Measurements from ENCODE around the gene RAD18.

Gene RAD18

DNA sequence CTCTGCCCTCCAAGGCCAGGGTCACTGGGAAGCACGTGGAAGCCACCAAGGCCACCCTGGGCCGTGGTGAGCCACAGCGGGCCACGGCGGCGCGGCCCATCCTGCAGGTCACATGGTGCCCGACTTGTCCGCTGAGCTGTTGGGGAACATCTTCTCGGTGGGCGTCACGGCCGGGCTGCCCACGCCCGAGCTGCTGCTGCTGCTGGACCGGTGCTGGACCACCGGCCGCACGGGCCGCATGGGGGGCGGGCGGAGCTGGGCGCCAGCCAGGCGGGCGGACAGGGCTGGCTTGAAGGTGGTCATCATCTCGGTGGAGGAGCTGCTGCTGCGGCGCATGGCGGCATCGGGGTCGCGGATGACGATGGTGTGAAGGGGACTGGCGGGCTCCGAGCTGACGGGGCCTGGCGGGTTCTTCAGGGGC is 22.1 kb upstream of the RAD18 start:
- DNase-seq (ENCODE audit: low spot score), result no peak

DNA sequence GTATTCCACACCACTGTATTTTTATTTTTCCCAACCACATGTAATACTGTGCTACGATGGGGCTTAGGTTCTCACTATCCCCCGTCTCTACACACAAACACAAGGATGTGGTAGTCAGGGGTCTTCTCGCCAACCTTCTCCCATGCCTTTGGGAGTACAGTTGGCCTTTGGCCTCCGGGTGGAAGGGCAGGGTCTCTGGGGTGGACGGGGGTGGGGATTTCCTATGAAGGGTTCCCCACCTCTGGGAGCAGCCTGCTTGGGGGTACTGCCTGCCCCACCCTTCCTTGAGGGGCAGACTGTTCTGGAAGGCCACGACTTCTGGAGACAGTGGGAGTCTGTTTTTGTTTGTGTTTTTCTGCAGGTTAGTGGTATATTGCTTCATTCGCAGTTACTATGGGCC is 21.3 kb upstream of the RAD18 start:
- no peak for DNase-seq (ENCODE audit: low spot score)

DNA sequence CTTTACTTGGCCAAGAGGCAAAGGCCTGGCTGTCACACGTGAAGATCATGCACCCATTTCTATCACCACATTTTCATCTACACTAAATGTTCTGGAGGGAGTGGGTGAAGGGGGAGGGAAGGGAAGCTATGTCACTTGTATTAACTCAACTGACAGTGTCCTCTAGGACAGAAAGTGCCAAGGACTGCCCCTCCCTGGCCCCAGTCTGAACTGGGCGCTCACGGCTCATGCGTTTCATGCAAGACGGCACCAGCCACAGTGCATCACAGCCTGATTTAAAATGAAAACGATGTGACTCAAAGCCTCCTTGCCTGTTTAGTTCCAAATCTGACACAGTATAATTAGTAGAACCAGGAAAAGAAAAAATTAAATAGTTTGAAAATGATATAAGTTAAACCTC is 20.8 kb upstream of the RAD18 start:
- DNase-seq (ENCODE audit: low spot score), result no peak

DNA sequence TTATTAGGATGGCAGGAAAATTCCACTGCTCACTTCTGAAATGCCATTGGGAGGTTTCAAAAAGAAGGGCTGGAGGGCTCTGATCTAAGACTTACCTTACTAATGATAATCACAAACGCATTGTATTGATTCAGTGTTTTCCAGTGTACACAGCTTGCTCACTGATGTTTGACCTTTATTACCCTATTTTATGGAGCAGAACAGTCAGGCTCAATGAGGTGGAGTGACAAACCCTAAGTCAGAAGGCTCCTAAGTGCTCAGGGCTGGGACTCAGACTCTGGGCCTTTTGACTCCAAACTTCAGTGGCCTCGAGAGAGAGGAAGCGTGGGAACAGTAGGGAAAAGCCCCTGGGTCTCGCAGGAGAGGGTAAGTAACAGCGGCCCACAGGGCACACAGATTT is 20.3 kb upstream of the RAD18 start:
- DNase-seq (ENCODE audit: low spot score), result no peak

DNA sequence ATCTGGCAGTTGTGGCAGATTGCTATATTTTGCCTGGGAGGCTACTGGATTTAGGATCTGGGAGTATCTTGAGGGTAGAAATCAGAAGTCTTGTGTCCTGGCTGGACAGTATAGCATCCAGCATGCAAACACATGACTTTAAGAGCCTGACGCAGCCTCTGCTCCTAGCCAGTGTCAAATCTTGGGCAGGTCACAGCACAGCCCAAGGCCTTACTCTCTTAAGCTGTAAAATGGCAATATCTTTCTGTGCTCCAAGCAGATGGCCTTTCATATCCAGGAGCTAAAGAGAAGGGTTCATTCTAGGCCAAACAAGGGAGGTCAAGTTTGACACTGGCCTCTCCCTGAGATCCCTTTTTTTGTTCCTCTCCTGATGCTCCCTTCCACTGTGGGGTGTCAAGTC is 19.8 kb upstream of the RAD18 start:
- no peak for DNase-seq (ENCODE audit: low spot score)

DNA sequence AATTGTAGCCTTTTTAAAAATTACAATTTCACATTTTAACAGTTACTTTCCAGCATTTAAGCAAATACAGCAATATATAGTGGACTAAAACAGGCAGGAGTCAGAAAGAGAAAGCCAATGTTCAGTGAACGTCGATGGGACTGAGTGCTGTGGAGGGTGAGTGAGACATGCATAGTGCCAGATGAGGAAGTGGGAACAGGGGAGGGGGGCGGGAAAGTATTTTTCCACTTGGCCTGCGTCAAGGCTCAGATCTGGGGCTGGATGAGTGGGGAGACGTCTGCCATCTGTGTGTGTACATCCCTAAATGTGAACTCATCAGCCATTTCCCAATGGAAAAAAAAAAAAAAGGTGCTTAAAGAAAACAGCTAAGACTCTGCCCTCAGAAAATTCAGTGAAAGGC is 19.2 kb upstream of the RAD18 start:
- no peak for DNase-seq (ENCODE audit: low spot score)

DNA sequence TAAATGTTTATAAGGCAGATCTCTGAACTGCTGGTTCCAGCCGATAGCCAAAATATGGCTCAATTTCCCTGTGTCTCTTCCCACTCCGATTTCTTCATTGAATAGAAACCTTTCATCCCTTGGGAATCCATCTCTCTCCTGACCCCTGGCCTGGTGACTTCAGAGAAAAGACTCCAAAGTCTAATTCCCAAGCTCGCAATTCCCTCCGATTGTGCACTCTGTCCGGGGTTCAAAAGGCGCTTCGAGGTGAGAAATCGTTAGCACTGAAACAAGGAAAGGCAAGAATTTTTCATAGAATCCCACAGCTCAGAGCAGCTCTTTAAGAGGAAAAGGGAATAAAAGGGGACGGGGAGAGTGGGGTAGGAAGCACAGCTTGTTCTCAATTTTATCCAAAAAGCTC is 18.4 kb upstream of the RAD18 start:
- no peak for DNase-seq (ENCODE audit: low spot score)

DNA sequence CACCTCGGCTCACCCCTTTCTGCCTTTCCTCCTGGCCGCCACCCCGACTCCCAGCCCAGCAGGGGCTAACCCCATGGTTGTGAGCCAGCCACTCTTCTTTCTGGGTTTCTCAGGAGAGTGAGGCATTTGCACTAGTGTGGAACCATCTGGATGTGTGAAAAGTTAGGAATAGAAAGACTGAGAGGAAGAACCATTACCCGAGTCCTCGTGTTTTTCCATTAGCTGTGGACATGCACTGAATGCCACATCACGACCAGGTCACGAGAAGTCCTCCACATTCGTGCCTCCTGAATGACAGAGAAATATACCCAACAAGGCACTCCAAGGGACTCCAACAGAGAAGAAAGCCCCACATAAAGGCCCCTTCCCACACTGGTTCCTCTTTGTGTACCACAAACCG is 18.0 kb upstream of the RAD18 start:
- no peak for DNase-seq (ENCODE audit: low spot score)

DNA sequence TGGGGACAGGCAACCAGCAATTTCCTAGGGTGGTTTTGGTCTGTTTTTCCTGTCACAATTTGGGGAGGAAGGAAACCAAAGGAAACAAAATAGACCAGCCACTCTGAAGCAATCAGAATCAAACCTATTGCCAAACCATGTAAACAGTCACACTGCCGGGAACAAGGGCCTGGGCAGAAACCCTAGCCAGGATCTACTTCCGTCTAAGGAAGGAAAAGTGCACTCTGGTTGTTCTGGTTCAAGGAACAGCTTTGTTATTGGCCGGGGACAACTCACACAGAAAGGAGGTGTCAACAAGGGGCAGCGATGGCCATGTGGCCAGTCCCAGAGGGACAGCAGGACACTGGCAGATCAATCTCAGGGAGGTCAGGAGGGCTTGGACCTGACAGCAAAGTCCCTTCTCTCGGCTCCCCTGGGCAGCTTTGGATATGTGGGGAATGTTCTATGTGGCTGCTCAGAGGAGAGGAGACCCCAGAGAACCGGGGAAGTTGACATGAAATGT is 17.5 kb upstream of the RAD18 start:
- no peak for DNase-seq (ENCODE audit: low spot score)

DNA sequence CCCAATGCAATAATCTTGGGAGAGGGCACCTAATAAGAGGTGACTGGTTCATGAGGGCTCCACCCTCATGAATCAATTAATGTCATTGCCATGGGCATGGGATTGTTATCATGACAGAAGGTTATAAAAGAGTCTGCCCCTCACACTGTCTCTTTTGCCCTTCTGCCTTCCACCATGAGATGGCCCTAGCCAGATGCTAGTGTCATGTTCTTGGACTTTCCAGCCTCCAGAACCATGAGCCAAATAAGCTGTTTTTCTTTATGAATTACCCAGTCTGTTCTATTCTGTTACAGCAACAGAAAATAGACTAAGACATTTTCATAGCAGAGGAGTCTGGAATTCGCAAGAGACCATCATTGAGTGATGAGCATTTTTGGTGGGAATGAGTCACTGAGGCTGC is 16.0 kb upstream of the RAD18 start:
- DNase-seq (ENCODE audit: low spot score), result no peak

DNA sequence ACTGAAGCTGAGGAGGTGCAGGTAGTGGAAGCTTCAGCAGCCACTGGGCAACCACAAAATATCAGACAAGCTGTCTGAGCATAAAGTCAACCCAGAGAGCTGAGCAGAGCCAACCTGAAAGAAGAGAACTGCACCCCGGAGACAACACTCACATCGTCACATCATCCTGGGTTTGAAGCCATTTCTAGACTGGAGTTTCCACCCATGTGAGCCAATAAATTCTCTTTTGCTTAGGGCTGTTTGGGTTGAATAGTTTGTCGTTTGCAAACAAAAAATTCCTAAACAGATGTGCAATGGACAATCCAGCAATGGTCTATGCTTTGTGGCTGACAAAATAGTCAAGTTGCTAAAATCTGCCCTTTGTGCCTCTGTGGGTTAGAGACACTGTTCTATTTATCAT is 15.3 kb upstream of the RAD18 start:
- DNase-seq (ENCODE audit: low spot score), result no peak

DNA sequence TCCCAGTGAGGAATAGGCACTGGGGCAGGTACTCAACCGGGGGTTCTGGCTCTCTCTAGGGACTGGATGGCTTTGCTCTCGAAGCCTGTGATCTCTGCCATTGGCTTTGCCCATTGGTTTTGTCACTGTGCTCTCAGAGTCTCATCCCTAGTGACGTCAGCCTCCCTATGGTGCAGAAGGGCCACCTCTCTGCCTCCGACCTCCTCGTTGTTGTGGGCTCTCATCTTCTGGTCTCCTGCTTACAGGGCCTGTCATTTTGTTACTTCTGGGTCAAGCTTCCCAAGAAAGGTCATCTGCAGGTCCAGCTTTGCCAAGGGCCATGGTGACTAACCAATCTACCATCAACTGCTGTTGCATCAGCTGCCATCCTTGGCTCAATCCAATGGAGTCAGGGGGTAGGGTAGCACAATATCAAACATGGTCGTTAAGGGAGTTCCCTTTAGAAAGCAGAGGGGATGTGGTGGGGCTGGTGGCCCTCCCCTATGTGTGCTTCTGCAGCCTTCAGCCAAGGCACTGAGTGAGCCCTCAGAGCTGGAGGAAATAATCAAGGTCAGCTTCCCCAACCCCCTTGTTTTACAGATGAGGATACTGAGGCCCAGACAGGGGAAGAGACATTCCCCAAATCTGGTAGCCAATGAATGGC is 13.4 kb upstream of the RAD18 start:
- no peak for DNase-seq (ENCODE audit: low spot score)

DNA sequence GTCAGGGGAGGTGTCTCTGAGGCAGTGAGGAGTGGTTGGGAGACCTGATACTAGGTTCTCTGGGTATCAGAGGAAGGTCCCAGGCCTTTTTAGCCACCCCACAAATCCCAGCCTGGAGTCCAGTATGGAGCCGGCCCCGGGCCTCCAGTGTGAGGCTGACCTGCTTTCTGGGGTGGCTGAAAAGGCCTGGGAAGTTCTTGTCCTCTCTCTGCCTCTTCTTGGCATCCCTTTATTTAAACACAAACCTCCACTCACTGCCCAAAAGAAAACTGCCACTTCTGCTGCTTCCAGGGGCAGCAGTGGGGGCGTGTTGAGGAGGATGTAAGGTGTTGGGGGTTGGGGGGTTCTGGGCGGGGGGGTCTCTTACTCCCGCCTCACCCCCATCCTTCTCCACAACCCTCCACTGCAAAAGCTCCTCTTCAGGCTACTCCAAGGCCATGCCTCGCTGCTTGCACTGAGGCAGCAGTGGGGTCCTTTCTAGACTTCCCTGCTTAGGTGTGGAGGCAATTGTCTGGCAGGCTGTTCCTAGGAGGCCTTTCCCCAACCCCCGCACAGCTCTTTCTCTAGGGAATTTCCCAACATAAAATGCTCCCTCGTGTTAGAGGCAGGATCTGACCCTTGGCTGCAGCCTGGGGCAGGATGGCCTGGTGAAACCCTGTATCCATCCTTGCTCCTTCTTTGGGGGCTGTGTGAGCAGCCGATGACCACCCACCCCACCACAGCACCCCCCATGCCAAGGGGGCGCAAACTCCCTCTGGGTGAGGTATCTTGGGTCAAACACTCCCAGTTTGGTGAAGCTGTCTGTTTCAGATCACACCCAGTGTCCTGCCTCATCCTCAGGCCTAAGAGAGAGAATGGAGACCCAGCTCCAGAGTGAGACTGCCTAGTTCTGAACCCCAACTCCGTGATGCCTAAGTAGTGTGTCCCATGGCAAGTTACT is 12.1 kb upstream of the RAD18 start:
- no peak for DNase-seq (ENCODE audit: low spot score)

DNA sequence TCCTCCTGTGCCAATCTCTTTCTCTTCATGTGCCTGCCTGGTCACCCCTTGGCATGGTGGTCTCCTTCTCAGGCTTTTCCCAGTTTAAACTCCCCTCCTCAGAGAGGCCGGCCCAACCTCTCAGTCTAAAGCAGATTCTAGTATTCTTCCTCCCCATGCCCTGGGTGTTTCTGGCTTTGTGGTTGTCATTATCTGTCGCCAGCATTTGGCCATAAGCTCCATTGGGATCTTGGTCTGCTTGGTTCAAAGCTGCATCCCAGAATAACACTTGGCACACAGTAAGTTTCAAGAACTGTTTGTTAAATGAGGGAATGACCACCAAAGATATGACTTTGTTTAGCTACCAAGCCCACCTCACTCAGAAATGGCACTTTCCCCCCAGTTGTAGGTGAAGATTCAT is 11.2 kb upstream of the RAD18 start:
- DNase-seq (ENCODE audit: low spot score), result no peak

DNA sequence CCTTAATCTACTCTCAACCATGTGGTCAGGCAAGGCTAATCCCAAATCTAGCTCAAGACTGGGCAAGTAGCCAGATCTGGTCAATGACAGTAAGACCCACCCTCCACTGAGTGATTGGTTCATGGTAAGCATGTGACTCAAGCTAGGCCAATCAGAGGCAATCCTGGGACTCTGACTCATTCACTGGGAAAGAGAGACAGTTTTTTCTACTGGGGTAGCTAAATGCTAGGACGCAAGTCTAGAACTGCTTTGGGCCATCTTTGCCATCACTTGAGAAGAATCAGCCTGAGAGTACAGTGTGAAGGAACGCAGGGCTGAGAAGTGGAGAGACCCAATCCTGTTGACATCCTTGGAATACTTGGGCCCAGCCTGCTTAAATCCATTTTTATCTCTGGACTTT is 9.4 kb upstream of the RAD18 start:
- DNase-seq (ENCODE audit: low spot score), result peak; percentile 57

DNA sequence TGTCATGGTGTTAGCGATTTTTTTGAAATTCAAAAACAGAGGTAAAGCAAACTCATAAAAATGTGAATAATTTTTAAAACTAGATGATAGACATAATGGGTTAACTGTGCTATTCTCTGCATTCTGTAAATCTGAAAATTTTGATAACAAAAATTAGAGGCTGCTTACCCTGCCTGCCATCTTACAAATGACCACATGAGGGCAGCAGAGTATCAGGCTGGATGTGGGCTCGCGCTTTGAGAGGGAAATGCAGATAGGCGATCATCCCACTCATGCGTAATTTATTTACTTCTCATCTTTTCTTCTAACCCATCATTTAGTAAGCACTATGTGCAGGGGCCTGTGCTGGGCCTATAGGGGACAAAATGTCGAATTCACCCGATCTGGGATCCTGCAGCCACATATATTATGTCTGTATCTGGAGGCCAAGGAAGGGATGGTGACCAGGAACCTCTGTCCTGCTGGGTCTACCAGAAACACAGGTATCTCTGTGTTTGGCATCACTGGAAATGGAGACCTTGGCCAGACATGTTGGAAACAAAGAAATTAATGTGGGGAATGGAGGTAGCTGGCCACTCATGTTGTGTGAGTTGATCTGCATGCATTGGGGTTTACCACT is 7.8 kb upstream of the RAD18 start:
- peak; percentile 69 for DNase-seq (ENCODE audit: low spot score)

DNA sequence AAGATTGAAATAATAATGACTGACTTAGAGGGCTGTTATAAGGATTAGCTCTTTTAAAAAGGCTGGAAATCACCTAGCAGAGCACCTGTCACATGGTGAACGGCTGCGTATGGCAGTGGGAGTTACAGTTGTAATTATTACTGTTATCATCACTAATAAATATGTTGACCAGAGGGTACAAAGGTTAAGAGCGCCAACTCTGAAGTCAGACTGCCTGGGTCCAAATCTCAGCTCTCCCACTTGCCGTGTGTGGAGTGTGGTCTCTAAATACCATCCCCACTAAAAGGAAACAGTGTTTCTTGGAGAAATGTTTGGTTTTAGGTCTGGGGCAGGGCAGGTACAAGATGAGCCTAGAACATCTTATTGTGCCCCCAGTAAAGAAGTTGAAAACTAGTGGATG is 6.0 kb upstream of the RAD18 start:
- no peak for DNase-seq (ENCODE audit: low spot score)

DNA sequence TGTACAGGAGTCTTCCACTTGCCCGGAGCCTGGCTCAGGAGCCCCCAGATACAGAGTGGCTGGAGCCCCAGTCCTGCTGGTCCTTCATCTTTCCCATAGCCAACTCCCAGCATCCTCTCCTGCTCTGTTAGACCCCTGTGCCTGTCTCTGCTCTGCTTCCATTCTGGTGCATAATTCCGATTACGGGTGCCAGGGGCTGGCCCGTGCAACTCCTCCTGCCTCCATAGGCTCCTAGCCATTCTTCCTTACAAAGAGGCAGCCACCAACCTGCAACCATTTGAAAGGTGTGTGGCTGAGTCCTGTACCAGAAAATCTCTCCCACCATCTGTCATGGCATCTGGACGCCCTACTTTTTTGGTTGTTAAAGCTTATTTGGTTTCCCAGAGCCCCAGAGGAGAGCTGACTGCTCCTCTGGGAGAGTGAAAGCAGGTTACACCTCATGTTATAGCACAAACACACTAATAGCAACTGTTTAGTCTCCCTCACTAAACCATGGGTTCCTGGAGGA is 5.2 kb upstream of the RAD18 start:
- DNase-seq (ENCODE audit: low spot score), result no peak

DNA sequence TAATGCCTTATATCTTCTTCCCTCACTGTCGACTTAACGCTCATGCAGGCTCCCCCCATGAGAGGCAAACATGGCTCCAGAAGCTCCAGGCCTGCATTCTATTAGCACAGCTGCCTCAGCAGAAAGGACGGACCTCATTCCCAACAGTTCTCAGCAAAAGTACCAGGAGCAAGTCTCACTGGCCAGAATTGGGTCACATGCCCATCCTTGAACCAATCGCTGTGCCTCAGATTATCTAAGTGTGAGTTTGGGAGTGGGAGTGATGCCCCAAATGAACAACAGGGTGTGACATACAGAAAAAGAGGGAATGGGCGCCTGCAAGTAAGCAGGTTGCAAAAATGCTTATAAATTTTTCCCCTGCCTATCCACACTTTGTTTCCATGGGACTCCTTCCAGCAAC is 4.3 kb upstream of the RAD18 start:
- DNase-seq (ENCODE audit: low spot score), result no peak

DNA sequence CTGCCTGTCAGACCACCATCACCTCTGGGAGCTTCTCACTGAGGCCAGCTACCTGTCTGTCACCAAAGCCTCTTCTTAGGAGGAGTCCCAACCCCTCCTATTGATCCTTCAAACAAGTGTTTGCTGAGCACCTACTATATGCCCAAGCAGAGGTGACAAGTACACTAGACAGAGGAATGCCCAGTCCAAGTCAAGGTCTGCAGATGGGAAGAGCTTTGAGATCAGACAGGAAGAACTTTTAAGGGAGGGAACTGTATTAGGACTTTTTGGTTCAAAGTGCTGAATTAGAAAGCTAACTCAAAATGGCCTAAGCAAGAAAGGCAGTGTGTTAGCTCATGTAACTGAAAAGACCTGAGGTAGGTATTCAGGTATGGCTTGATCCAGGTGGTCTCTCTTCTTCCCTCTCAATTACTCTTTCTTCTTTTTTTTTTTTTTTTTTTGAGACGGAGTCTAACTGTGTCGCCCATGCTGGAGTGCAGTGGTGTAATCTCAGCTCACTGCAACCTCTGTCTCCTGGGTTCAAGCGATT is 3.6 kb upstream of the RAD18 start:
- no peak for DNase-seq (ENCODE audit: low spot score)

DNA sequence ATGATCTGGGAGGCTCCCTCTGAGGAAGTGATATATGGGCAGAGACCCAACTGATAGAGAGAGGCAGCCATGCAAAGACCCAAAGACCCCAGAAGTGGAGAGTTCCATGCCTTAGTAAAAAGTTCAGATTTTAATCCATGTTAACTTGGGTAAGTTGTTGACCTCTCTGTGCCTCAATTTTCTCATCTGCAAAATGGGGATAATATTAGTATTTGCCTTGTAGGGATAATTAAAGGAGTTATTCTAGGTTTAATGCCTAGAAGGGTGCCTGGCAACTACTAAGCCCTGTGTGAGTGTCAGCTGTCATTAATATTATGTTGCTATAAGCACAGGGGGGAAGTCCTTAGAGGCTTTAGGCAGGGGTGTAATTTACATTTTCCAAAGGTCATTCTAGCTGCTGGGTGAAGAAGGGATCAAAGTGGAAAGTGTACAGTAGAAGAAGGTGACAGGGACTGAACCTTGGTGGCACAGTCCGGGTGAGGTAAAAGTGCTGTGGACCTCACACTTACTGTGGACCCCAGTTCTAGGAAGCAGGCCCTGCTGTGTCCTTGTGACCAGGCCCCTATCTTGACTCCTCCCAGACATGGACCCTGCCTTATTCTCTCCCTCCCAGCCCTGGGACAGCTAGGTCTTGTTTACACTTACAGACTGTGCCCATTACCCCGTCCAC is 3.0 kb upstream of the RAD18 start:
- DNase-seq (ENCODE audit: low spot score), result no peak
